CD4-positive, alpha-beta T cell (primary cell): Measurements from ENCODE around the gene OR10P1. TPM values are rescaled to one million over a fixed set of nuclear protein-coding genes. Genes with fewer than 3 reads are reported as not detected.

Source experiments
- ATAC-seq: fragments of 200-7000 bp; cut with Tn5 transposase; one replicate; pipeline ENCODE4 v1.10.0; 2022; ENCODE audit warnings: mild to moderate bottlenecking; ENCODE audit not compliant: poor library complexity
- CTCF ChIA-PET: fragments of 350-600 bp; sonication (Branson Sonifier 250); formaldehyde crosslinking; loops from one replicate; lab custom pipeline; 2021; ENCODE audit warnings: antibody characterized with exemption, inconsistent platforms; lab: Charles Lee
- POLR2A ChIA-PET: fragments of 350-600 bp; sonication (Branson Sonifier 250); formaldehyde crosslinking; loops from one replicate; lab custom pipeline; 2021; ENCODE audit warnings: antibody characterized with exemption, inconsistent platforms; lab: Charles Lee
- DNase-seq, 14 experiments: peaks; one replicate each; pipeline ENCODE4 v3.0.0-alpha.2; 2013 to 2020; ENCODE audit warnings: mixed read lengths in 2 of 14
- H3K27ac ChIP-seq, 2 donors: one replicate each; pipeline versions ENCODE4 v1.5.1 to v1.7.0; 2013; ENCODE audit warnings: low read length in 2 of 2, low read depth in 1 of 2, mild to moderate bottlenecking in 1 of 2
- H3K27me3 ChIP-seq, 2 experiments: 1 replicate in 1 of 2; 2 replicates in 1 of 2; pipeline versions ENCODE4 v1.6.1 to v1.7.0; 2013; ENCODE audit warnings: low read length in 2 of 2, control low read depth in 1 of 2, mild to moderate bottlenecking in 1 of 2, moderate library complexity in 1 of 2; ENCODE audit not compliant: insufficient read depth in 2 of 2, control insufficient read depth in 1 of 2
- H3K36me3 ChIP-seq: one replicate; pipeline ENCODE4 v1.6.1; 2013; ENCODE audit warnings: low read length, control low read depth; ENCODE audit not compliant: insufficient read depth
- H3K4me1 ChIP-seq: one replicate; pipeline ENCODE4 v1.6.1; 2013; ENCODE audit warnings: low read length, control low read depth; ENCODE audit not compliant: insufficient read depth
- H3K4me3 ChIP-seq: one replicate; pipeline ENCODE4 v1.5.1; 2013; ENCODE audit warnings: mild to moderate bottlenecking, low read length, moderate library complexity
- H3K9me3 ChIP-seq, 2 experiments: 1 replicate in 1 of 2; 2 replicates in 1 of 2; pipeline versions ENCODE4 v1.6.1 to v1.7.0; 2013; ENCODE audit warnings: low read length in 2 of 2, mild to moderate bottlenecking in 2 of 2, control low read depth in 1 of 2, moderate library complexity in 1 of 2; ENCODE audit not compliant: control insufficient read depth in 1 of 2, insufficient read depth in 1 of 2
- H3K27ac Mint-ChIP-seq: one replicate; pipeline ENCODE4 v1.8.0; 2020; ENCODE audit warnings: mixed read lengths
- H3K27me3 Mint-ChIP-seq: one replicate; pipeline ENCODE4 v1.8.0; 2021; ENCODE audit warnings: mixed read lengths
- H3K36me3 Mint-ChIP-seq: one replicate; pipeline ENCODE4 v1.8.0; 2021; ENCODE audit warnings: low read depth, mixed read lengths
- H3K4me1 Mint-ChIP-seq: one replicate; pipeline ENCODE4 v1.8.0; 2021; ENCODE audit warnings: low read depth, mixed read lengths
- H3K4me3 Mint-ChIP-seq: one replicate; pipeline ENCODE4 v1.8.0; 2020; ENCODE audit warnings: mild to moderate bottlenecking, mixed read lengths
- H3K9me3 Mint-ChIP-seq: one replicate; pipeline ENCODE4 v1.8.0; 2020; ENCODE audit warnings: mixed read lengths
- intact Hi-C, 2 experiments: fragments of 100-400 bp; cut with DNase I in 1 of 2; cut with micrococcal nuclease in 1 of 2; formaldehyde crosslinking; loops; one replicate each; pipeline versions ENCODE4 v1.15.1 to v1.9.0; 2023 to 2025; cut with DNase I, micrococcal nuclease
- total RNA-seq, 174 experiments: library from RNA in 2 of 174; stranded (reverse) in 2 of 174; gene quantifications; one replicate each; pipeline ENCODE4 v1.2.3 and lab custom pipeline; 2021 to 2026
- TF ChIP-seq, protein P1 (sequence below): fragments of 200-600 bp; IDR thresholded peaks from one replicate; pipeline ENCODE4 v1.8.0; 2022; ENCODE audit warnings: antibody characterized with exemption, mild to moderate bottlenecking

The OR10P1 gene
- total RNA-seq, 2 experiments from 2014 or later: not detected

DNA sequence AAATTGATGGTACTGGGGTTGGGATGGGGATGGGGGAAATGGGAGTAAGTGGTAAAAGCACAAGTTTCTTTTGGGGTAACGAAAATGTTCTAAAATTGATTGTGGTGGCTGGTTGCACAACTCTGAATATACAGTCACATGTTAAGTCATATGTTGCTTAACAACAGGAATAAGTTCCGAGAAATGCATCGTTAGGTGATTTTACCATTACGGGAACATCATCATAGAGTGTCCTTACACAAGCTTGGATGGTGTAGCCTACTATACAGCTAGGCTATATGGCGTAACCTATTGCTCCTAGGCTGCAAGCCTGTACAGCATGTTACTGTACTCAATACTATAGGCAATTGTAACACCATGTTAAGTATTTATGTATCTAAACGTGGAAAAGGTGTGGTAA is 40.0 kb downstream of the OR10P1 start:
- H3K27me3 ChIP-seq: peaks cover 9 to 10% of the 10 kb centered on the region in 2 experiments
- DNase-seq: peak in 1 of 14 experiments; percentile 27
- no peak overlapping the region for H3K4me3 Mint-ChIP-seq
- H3K27ac ChIP-seq: no peak overlapping the region
- H3K4me3 ChIP-seq: no peak overlapping the region
- H3K4me1 ChIP-seq: peaks cover 6% of the 10 kb centered on the region
- H3K4me1 Mint-ChIP-seq: peaks cover 11% of the 10 kb centered on the region
- CTCF ChIA-PET: interaction anchor here (1.0 kb wide), 1 partner anchor 30 kb away, joined by 3 read pairs; no protein-coding TSS in a partner anchor
- no peak overlapping the region for H3K27ac Mint-ChIP-seq
- no peak for ATAC-seq
- no peaks in the 10 kb centered on the region for H3K36me3 Mint-ChIP-seq
- POLR2A ChIA-PET: no interaction called here
- no peaks in the 10 kb centered on the region for H3K9me3 Mint-ChIP-seq
- intact Hi-C loops: no loop called here
- peaks cover 54% of the 10 kb centered on the region for H3K27me3 Mint-ChIP-seq
- no peaks in the 10 kb centered on the region for H3K36me3 ChIP-seq
- TF ChIP-seq, protein P1, sequence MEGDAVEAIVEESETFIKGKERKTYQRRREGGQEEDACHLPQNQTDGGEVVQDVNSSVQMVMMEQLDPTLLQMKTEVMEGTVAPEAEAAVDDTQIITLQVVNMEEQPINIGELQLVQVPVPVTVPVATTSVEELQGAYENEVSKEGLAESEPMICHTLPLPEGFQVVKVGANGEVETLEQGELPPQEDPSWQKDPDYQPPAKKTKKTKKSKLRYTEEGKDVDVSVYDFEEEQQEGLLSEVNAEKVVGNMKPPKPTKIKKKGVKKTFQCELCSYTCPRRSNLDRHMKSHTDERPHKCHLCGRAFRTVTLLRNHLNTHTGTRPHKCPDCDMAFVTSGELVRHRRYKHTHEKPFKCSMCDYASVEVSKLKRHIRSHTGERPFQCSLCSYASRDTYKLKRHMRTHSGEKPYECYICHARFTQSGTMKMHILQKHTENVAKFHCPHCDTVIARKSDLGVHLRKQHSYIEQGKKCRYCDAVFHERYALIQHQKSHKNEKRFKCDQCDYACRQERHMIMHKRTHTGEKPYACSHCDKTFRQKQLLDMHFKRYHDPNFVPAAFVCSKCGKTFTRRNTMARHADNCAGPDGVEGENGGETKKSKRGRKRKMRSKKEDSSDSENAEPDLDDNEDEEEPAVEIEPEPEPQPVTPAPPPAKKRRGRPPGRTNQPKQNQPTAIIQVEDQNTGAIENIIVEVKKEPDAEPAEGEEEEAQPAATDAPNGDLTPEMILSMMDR: no peak
- no peaks in the 10 kb centered on the region for H3K9me3 ChIP-seq

DNA sequence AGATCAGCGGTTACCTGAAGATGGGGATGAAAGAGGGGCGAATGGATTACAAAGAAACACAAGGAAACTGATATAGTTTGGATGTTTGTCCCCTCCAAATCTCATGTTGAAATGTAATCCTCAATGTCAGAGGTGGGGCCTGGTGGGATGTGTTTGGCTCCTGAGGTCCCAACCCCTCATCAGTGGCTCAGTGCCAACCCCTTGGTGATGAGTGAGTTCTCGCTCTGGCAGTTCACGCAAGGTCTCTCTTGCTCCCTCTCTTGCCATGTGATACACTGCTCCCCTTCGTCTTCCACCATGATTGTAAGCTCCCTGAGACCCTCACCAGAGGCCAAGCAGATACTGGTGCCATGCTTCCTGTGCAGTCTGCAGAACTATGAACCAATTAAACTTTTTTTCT is 43.0 kb downstream of the OR10P1 start:
- Mint-ChIP-seq H3K27ac (no peak overlapping the region), H3K27me3 (peaks cover 63% of the 10 kb centered on the region), H3K9me3 (no peaks in the 10 kb centered on the region), H3K4me1 (peaks cover 17% of the 10 kb centered on the region), H3K4me3 (no peak overlapping the region), H3K36me3 (no peaks in the 10 kb centered on the region)
- Histone ChIP-seq H3K27ac (no peak overlapping the region), H3K4me1 (peaks cover 9% of the 10 kb centered on the region), H3K9me3 (no peaks in the 10 kb centered on the region), H3K36me3 (no peaks in the 10 kb centered on the region), H3K4me3 (no peak overlapping the region), H3K27me3 (peaks cover 9 to 16% of the 10 kb centered on the region in 2 experiments)
- DNase-seq: no peak
- ChIA-PET CTCF (no interaction called here), POLR2A (no interaction called here)
- intact Hi-C loops: no loop called here
- TF ChIP-seq, protein P1: no peak
- ATAC-seq: no peak

DNA sequence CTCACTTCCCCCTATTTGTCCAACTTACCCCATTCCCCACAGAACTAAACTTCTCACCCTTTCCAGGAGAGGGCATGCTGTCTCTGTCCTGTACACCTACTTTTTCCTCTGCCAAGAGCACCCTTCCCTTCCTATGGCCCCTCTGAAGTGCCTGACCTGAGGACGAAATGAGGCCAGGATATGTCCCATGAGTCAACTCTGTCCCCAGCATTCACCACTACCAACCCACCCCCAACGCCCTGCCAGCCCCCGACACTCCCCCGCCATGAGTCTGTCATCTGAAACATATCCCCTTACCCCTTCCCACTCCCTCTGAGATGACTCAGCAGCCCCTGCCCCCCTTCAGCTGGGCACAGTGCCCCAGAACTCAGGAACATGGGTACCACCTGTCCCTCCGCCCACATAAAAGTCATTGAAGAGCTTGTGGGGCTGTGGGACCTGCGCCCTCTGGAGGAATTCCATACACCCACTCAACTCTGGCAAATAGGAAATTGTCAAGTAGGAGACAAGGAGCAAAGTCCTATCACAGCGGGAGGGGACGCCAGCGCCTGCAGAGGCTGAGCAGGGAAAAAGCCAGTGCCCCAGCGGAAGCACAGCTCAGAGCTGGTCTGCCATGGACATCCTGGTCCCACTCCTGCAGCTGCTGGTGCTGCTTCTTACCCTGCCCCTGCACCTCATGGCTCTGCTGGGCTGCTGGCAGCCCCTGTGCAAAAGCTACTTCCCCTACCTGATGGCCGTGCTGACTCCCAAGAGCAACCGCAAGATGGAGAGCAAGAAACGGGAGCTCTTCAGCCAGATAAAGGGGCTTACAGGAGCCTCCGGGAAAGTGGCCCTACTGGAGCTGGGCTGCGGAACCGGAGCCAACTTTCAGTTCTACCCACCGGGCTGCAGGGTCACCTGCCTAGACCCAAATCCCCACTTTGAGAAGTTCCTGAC is 44.7 kb downstream of the OR10P1 start:
- Mint-ChIP-seq H3K27ac (no peak overlapping the region), H3K27me3 (peaks cover 54% of the 10 kb centered on the region), H3K36me3 (no peaks in the 10 kb centered on the region), H3K4me3 (no peak overlapping the region), H3K9me3 (no peaks in the 10 kb centered on the region), H3K4me1 (peaks cover 17% of the 10 kb centered on the region)
- Histone ChIP-seq H3K9me3 (no peaks in the 10 kb centered on the region), H3K36me3 (no peaks in the 10 kb centered on the region), H3K27ac (no peak overlapping the region), H3K27me3 (peaks cover 9 to 16% of the 10 kb centered on the region in 2 experiments), H3K4me3 (no peak overlapping the region), H3K4me1 (peaks cover 9% of the 10 kb centered on the region)
- CTCF ChIA-PET: no interaction called here
- DNase-seq (peak in 2 of 14 experiments; percentile 4 to 17), ATAC-seq (no peak)
- intact Hi-C loops: no loop called here
- TF ChIP-seq, protein P1: no peak
- POLR2A ChIA-PET: no interaction called here
